NT2/D1 (cell line): Measurements from ENCODE around the gene USP50.
A peak's percentile ranks its signal among the peaks of the same experiment; 100 is the strongest.
"Not testable (repeated sequence)": the region's sequence is repeated elsewhere in the genome, so short reads cannot be mapped to it uniquely, and the experiment has no call there.

ENCODE experiments used
- DNase-seq: peaks from one replicate; pipeline ENCODE4 v3.0.0-alpha.2; 2011; ENCODE audit warnings: low read depth, low spot score
- H3K27me3 ChIP-seq: 2 replicates; pipeline ENCODE4 v1.6.0; 2011; ENCODE audit warnings: mild to moderate bottlenecking; ENCODE audit not compliant: insufficient read length, insufficient read depth
- H3K36me3 ChIP-seq: 2 replicates; pipeline ENCODE4 v1.6.1; 2011; ENCODE audit warnings: mild to moderate bottlenecking, low read length, mixed read lengths; ENCODE audit not compliant: insufficient read depth, insufficient read length
- H3K4me1 ChIP-seq: 2 replicates; pipeline ENCODE4 v1.5.1; 2011; ENCODE audit not compliant: insufficient read depth, insufficient read length
- H3K4me3 ChIP-seq: 2 replicates; pipeline ENCODE4 v1.5.1; 2011; ENCODE audit warnings: low read depth; ENCODE audit not compliant: insufficient read length
- H3K9ac ChIP-seq: 2 replicates; pipeline ENCODE4 v1.6.0; 2011; ENCODE audit warnings: low read depth; ENCODE audit not compliant: insufficient read length
- H3K9me3 ChIP-seq: 2 replicates; pipeline ENCODE4 v1.5.1; 2011; ENCODE audit warnings: mild to moderate bottlenecking, low read length; ENCODE audit not compliant: insufficient read depth
- SUZ12 ChIP-seq: IDR thresholded peaks from 2 replicates; pipeline ENCODE4 v1.6.1; 2011; ENCODE audit not compliant: insufficient read length, insufficient read depth; ENCODE audit errors: extremely low read depth
- YY1 ChIP-seq: IDR thresholded peaks from 2 replicates; pipeline ENCODE4 v1.6.1; 2011; ENCODE audit not compliant: insufficient read length, insufficient read depth
- ZNF274 ChIP-seq: IDR thresholded peaks from 2 replicates; pipeline ENCODE4 v1.6.1; 2011; ENCODE audit warnings: mild to moderate bottlenecking, low read depth, low read length

The USP50 gene

DNA sequence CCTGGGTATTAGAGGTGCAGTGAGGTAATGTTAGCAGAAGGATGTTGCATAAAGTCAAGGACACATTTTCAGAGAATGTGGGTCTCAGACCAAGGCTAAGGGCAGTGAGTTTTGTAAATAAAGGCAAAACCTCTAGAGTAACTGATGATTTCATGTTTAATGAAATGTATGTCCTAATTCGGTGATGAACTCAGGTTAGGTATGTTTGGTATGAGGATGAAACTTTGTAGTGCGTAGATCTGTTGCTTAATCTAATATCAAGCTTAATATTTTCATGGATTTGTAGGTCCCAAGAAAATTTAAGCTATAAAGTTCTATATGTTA lies 3.6 kb downstream of the USP50 start:
- H3K4me1 ChIP-seq: no peaks in the 10 kb centered on the region
- H3K36me3 ChIP-seq: no peaks in the 10 kb centered on the region
- H3K9ac ChIP-seq: no peak overlapping the region
- TF ChIP-seq SUZ12 (no peak), YY1 (no peak)
- H3K4me3 ChIP-seq: no peak overlapping the region
- no peaks in the 10 kb centered on the region for H3K27me3 ChIP-seq
- no peak for DNase-seq
- no peaks in the 10 kb centered on the region for H3K9me3 ChIP-seq

- Histone ChIP-seq H3K9ac (no peak overlapping the region), H3K9me3 (no peaks in the 10 kb centered on the region), H3K36me3 (no peaks in the 10 kb centered on the region), H3K4me1 (no peaks in the 10 kb centered on the region), H3K4me3 (no peak overlapping the region), H3K27me3 (no peaks in the 10 kb centered on the region)
- no peak for TF ChIP-seq SUZ12
- no peak for TF ChIP-seq ZNF274
- no peak for TF ChIP-seq YY1
- no peak for DNase-seq
Observed at GRCh38 chr15:50531766-50532165, 14.7 kb downstream of the USP50 start.

DNA sequence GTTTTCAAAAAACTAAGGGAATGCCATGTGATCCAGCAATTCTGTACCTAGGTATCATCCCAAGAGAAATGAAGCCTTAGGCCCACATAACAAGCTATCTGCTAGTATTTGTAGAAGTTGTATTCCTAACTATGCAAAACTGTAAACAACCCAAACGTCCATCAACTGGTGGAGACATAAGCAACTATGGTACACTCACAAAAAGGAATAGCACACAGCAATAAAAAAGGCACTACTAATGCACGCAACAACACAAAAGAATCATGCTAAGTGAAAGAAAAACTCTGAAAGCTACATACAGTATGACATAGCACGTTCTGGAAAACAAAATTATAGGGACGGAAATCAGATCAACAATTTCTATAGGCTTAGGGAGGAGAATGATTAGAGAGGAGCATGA lies 15.3 kb downstream of the USP50 start:
- Histone ChIP-seq H3K27me3 (no peaks in the 10 kb centered on the region), H3K9me3 (no peaks in the 10 kb centered on the region), H3K36me3 (no peaks in the 10 kb centered on the region), H3K9ac (no peak overlapping the region), H3K4me3 (no peak overlapping the region), H3K4me1 (no peaks in the 10 kb centered on the region)
- DNase-seq: no peak
- TF ChIP-seq ZNF274 (no peak), YY1 (no peak), SUZ12 (no peak)

DNA sequence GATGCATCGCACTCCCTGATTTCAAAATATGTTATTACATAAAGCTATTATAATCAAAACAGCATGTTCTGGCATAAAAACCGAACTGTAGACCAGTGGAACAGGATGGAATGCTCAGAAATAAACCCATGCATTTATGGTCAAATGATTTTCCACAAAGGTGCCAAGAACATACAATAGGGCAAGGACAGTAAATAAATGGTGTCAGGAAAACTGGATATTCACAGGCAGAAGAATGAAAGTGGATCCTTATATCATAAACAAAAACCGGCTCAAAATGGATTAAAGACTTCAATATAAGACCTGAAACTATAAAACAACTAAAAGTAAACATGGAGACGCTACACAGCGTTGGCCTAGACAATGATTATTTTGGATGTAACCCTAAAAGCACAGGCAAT lies 22.6 kb downstream of the USP50 start:
- DNase-seq: no peak
- no peak overlapping the region for H3K4me3 ChIP-seq

GRCh38 chr15:50519740-50520425 lies 26.6 kb downstream of the USP50 start:
- no peak for DNase-seq
- TF ChIP-seq YY1 (no peak), SUZ12 (no peak), ZNF274 (no peak)
- no peaks in the 10 kb centered on the region for H3K4me1 ChIP-seq

More for the DNA sequence above, 22.6 kb downstream of the USP50 start:
- Histone ChIP-seq H3K4me1 (no peaks in the 10 kb centered on the region), H3K36me3 (no peaks in the 10 kb centered on the region), H3K9me3 (no peaks in the 10 kb centered on the region), H3K9ac (no peak overlapping the region), H3K27me3 (no peaks in the 10 kb centered on the region)
- no peak for TF ChIP-seq ZNF274
- no peak for TF ChIP-seq YY1

DNA sequence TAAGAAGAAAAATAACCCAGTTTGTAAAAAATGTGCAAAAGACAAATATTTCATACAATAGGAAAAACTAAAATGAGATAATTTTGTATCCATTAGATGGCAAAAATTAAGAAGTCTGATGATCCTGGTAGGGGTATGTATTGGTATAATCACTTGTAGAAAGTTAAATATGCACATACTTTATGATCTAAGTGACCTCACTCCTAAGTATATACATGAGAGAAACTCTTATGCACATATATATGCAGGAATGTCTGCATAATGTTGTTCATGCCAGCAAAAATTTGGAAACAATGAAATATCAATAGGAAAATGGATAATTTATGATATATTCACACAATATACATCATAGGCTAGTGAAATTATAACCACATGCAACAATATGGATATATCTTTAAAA lies 33.5 kb downstream of the USP50 start:
- H3K27me3 ChIP-seq: no peaks in the 10 kb centered on the region
- no peak for DNase-seq
- no peaks in the 10 kb centered on the region for H3K36me3 ChIP-seq
- H3K4me3 ChIP-seq: no peak overlapping the region
- no peak overlapping the region for H3K9ac ChIP-seq
- TF ChIP-seq ZNF274 (no peak), SUZ12 (no peak), YY1 (no peak)
- H3K9me3 ChIP-seq: no peaks in the 10 kb centered on the region
- no peaks in the 10 kb centered on the region for H3K4me1 ChIP-seq

More at GRCh38 chr15:50519740-50520425, 26.6 kb downstream of the USP50 start:
- Histone ChIP-seq H3K9ac (no peak overlapping the region), H3K4me3 (no peak overlapping the region), H3K9me3 (no peaks in the 10 kb centered on the region), H3K27me3 (no peaks in the 10 kb centered on the region), H3K36me3 (no peaks in the 10 kb centered on the region)

GRCh38 chr15:50506121-50506520 lies 40.3 kb downstream of the USP50 start:
- Histone ChIP-seq H3K9me3 (no peaks in the 10 kb centered on the region), H3K4me1 (no peaks in the 10 kb centered on the region), H3K9ac (no peak overlapping the region), H3K4me3 (no peak overlapping the region), H3K36me3 (peaks cover 5% of the 10 kb centered on the region), H3K27me3 (no peaks in the 10 kb centered on the region)
- peak; percentile 3 for DNase-seq
- TF ChIP-seq YY1 (no peak), SUZ12 (no peak), ZNF274 (no peak)

- H3K9me3 ChIP-seq, H3K9ac ChIP-seq, H3K36me3 ChIP-seq, H3K4me3 ChIP-seq, H3K4me1 ChIP-seq, DNase-seq, H3K27me3 ChIP-seq: not testable (repeated sequence)
Observed at GRCh38 chr15:50505656-50506055, 40.8 kb downstream of the USP50 start.
